IMR-90 (cell line): ENCODE results near the gene PTBP1. TPM values are rescaled to one million over a fixed set of nuclear protein-coding genes. Genes with fewer than 3 reads are reported as not detected.
A peak's percentile ranks its signal among the peaks of the same experiment; 100 is the strongest.

Source experiments
- ATAC-seq: fragments of 200-7000 bp; cut with Tn5 transposase; 2 replicates; pipeline ENCODE4 v1.9.1; 2020; ENCODE audit warnings: low read depth, mild to moderate bottlenecking, moderate library complexity
- Bru-seq: library from RNA; stranded (reverse); fragments of 400-500 nt; gene quantifications from one replicate; lab custom pipeline; 2021; lab: Mats Ljungman, UMichigan
- BruChase-seq, 2 experiments: library from RNA; stranded (reverse); fragments of 400-500 nt; gene quantifications; one replicate each; lab custom pipeline; 2021; lab: Mats Ljungman, UMichigan
- BruUV-seq: library from RNA; stranded (reverse); fragments of 400-500 nt; replicated peaks from 2 replicates; lab custom pipeline; 2021; lab: Mats Ljungman, UMichigan
- CTCF ChIA-PET: fragments of 300-600 bp; formaldehyde crosslinking; extraction: SDS; loops from one replicate; lab custom pipeline; 2021; ENCODE audit warnings: antibody characterized with exemption; lab: Yijun Ruan, JAX
- POLR2A ChIA-PET: fragments of 300-600 bp; sonication (Branson Sonifier 250); formaldehyde crosslinking; loops from one replicate; lab custom pipeline; 2022; ENCODE audit warnings: antibody characterized with exemption; ENCODE audit not compliant: unreplicated experiment; lab: Charles Lee
- DNase-seq: peaks from one replicate; pipeline ENCODE4 v3.0.0; 2013
- H2AFZ ChIP-seq: replicated peaks from 2 replicates; pipeline ENCODE3; 2013; ENCODE audit warnings: low read length, mild to moderate bottlenecking; ENCODE audit not compliant: poor library complexity
- H2AK5ac ChIP-seq: 2 replicates; pipeline ENCODE4 v1.6.1; 2013; ENCODE audit warnings: low read depth, low read length, inconsistent platforms
- H2AK9ac ChIP-seq: replicated peaks from 2 replicates; pipeline ENCODE3; 2013; ENCODE audit warnings: mild to moderate bottlenecking, low read depth, low read length, moderate library complexity; ENCODE audit not compliant: poor library complexity
- H2BK120ac ChIP-seq: 2 replicates; pipeline ENCODE4 v1.6.1; 2013; ENCODE audit warnings: low read depth, low read length, inconsistent platforms
- H2BK15ac ChIP-seq: 3 replicates; pipeline ENCODE4 v1.6.1; 2013; ENCODE audit warnings: low read depth, low read length, inconsistent platforms
- H2BK20ac ChIP-seq: 2 replicates; pipeline ENCODE4 v1.6.1; 2013; ENCODE audit warnings: low read depth, mild to moderate bottlenecking, inconsistent platforms, low read length, moderate library complexity
- H2BK5ac ChIP-seq: 2 replicates; pipeline ENCODE4 v1.6.1; 2013; ENCODE audit warnings: mild to moderate bottlenecking, low read depth, low read length, inconsistent platforms; ENCODE audit not compliant: poor library complexity, severe bottlenecking
- H3K14ac ChIP-seq: replicated peaks from 2 replicates; pipeline ENCODE4 v1.6.1; 2013; ENCODE audit warnings: low read depth, low read length, inconsistent platforms
- H3K18ac ChIP-seq: 2 replicates; pipeline ENCODE4 v1.6.1; 2013; ENCODE audit warnings: low read depth, low read length, control low read depth
- H3K23ac ChIP-seq: 2 replicates; pipeline ENCODE4 v1.6.1; 2013; ENCODE audit warnings: low read depth, low read length, inconsistent platforms
- H3K27ac ChIP-seq: 2 replicates; pipeline ENCODE4 v1.5.1; 2013; ENCODE audit warnings: mild to moderate bottlenecking, control low read depth, low read length; ENCODE audit not compliant: insufficient read depth
- H3K27me3 ChIP-seq: 2 replicates; pipeline ENCODE4 v1.6.1; 2013; ENCODE audit warnings: low read length; ENCODE audit not compliant: control insufficient read depth, insufficient read depth
- H3K36me3 ChIP-seq: 2 replicates; pipeline ENCODE4 v1.6.1; 2013; ENCODE audit warnings: low read length, mixed read lengths; ENCODE audit not compliant: control insufficient read depth, insufficient read depth
- H3K4ac ChIP-seq: 2 replicates; pipeline ENCODE4 v1.6.1; 2013; ENCODE audit warnings: low read depth, low read length, inconsistent platforms
- H3K4me1 ChIP-seq: 2 replicates; pipeline ENCODE4 v1.6.1; 2013; ENCODE audit warnings: low read length, mixed read lengths; ENCODE audit not compliant: control insufficient read depth, insufficient read depth
- H3K4me2 ChIP-seq: 2 replicates; pipeline ENCODE4 v1.6.1; 2013; ENCODE audit warnings: low read depth, mild to moderate bottlenecking, control low read depth, low read length, moderate library complexity
- H3K4me3 ChIP-seq: 2 replicates; pipeline ENCODE4 v1.5.1; 2013; ENCODE audit warnings: low read depth, mild to moderate bottlenecking, control low read depth, low read length, moderate library complexity; ENCODE audit not compliant: insufficient read depth
- H3K56ac ChIP-seq: 2 replicates; pipeline ENCODE4 v1.6.1; 2013; ENCODE audit warnings: low read length, inconsistent platforms; ENCODE audit not compliant: insufficient read depth; ENCODE audit errors: extremely low read depth
- H3K79me1 ChIP-seq, 2 experiments: 2 replicates each; pipeline ENCODE4 v1.6.1; 2013; ENCODE audit warnings: low read length in 2 of 2, inconsistent platforms in 1 of 2, low read depth in 1 of 2
- H3K9ac ChIP-seq: 2 replicates; pipeline ENCODE4 v1.6.1; 2013; ENCODE audit warnings: low read depth, low read length, control low read depth
- H3K9me1 ChIP-seq: 2 replicates; pipeline ENCODE4 v1.6.1; 2013; ENCODE audit warnings: low read length, inconsistent platforms; ENCODE audit not compliant: insufficient read depth
- H3K9me3 ChIP-seq: 2 replicates; pipeline ENCODE4 v1.6.1; 2013; ENCODE audit warnings: low read length; ENCODE audit not compliant: control insufficient read depth, insufficient read depth
- H4K20me1 ChIP-seq: 2 replicates; pipeline ENCODE4 v1.6.1; 2013; ENCODE audit warnings: low read length, inconsistent platforms; ENCODE audit not compliant: insufficient read depth
- H4K5ac ChIP-seq: 2 replicates; pipeline ENCODE4 v1.6.1; 2013; ENCODE audit warnings: mild to moderate bottlenecking, low read depth, low read length, control low read depth
- H4K8ac ChIP-seq, 2 experiments: 2 replicates each; pipeline ENCODE4 v1.6.1; 2013; ENCODE audit warnings: low read depth in 2 of 2, low read length in 2 of 2, control low read depth in 1 of 2, inconsistent platforms in 1 of 2
- H4K91ac ChIP-seq: 2 replicates; pipeline ENCODE4 v1.6.1; 2013; ENCODE audit warnings: low read depth, low read length, inconsistent platforms; ENCODE audit not compliant: insufficient read depth
- CTCF ChIP-seq: conservative IDR thresholded peaks from 2 replicates; pipeline ENCODE4 v1.5.1; 2012; ENCODE audit warnings: mild to moderate bottlenecking, low read depth, low read length, improper control_type of control experiment
- ELK1 ChIP-seq: fragments of 150-350 bp; IDR thresholded peaks from 2 replicates; pipeline ENCODE4 v1.6.1; 2016; ENCODE audit warnings: low read depth, mild to moderate bottlenecking, low read length, moderate library complexity, borderline replicate concordance
- FOS ChIP-seq: fragments of 150-350 bp; IDR thresholded peaks from 2 replicates; pipeline ENCODE4 v1.6.1; 2016; ENCODE audit warnings: low read depth, low read length
- MXI1 ChIP-seq: IDR thresholded peaks from 2 replicates; pipeline ENCODE4 v1.6.1; 2012; ENCODE audit warnings: low read depth, mild to moderate bottlenecking, low read length, moderate library complexity, borderline replicate concordance
- NFE2L2 ChIP-seq: fragments of 150-350 bp; IDR thresholded peaks from 2 replicates; pipeline ENCODE4 v1.6.1; 2016; ENCODE audit warnings: low read depth, mild to moderate bottlenecking, low read length
- POLR2A ChIP-seq: IDR thresholded peaks from 2 replicates; pipeline ENCODE4 v1.6.1; 2012; ENCODE audit warnings: mild to moderate bottlenecking, low read depth, low read length
- RCOR1 ChIP-seq: IDR thresholded peaks from 2 replicates; pipeline ENCODE4 v1.6.1; 2012; ENCODE audit warnings: mild to moderate bottlenecking, low read length, improper control_type of control experiment; ENCODE audit not compliant: insufficient replicate concordance
- RFX5 ChIP-seq: IDR thresholded peaks from 2 replicates; pipeline ENCODE4 v1.8.0; 2012; ENCODE audit warnings: low read depth, mild to moderate bottlenecking, low read length, moderate library complexity
- SMC3 ChIP-seq: fragments of 150-350 bp; IDR thresholded peaks from 2 replicates; pipeline ENCODE4 v1.6.1; 2016; ENCODE audit warnings: low read depth, mild to moderate bottlenecking, antibody characterized with exemption, low read length, moderate library complexity
- WGBS, 2 experiments: methylation state at CpG; one replicate each; pipeline versions ENCODE4 v1.1.5 to v1.1.7; 2013; ENCODE audit warnings: missing lambda C conversion rate in 2 of 2; ENCODE audit not compliant: insufficient read length in 1 of 2; ENCODE audit errors: extremely low coverage in 2 of 2; 5-methylcytosine and 5-hydroxymethylcytosine counted together
- dilution Hi-C: fragments of 300-500 bp; cut with HindIII; formaldehyde crosslinking; loops from one replicate; pipeline ENCODE4 v1.14.3; 2018; ENCODE audit warnings: low sequenced_read_pairs; ENCODE audit not compliant: unreplicated experiment
- in situ Hi-C: fragments of 300-500 bp; cut with MboI; formaldehyde crosslinking; loops from 3 replicates; pipeline ENCODE4 v1.14.3; 2019; ENCODE audit warnings: low sequenced_read_pairs, inconsistent platforms, mixed read lengths
- intact Hi-C: fragments of 100-400 bp; cut with micrococcal nuclease; formaldehyde crosslinking; loops from 2 replicates; pipeline ENCODE4 v1.10.0; 2022
- long read RNA-seq: library from polyadenylated mRNA; unstranded; transcript quantifications from one replicate; pipeline ENCODE4 v2.0.0, GENCODE V29; 2021; ENCODE audit not compliant: unreplicated experiment
- polyA plus RNA-seq, 3 experiments: library from polyadenylated mRNA; depleted of rRNA; stranded (reverse); fragments of >200 nt; gene quantifications; 2 replicates each; pipeline ENCODE4 v1.2.3, GENCODE V29; 2012; ENCODE audit warnings: low replicate concordance in 1 of 3
- total RNA-seq: library from RNA; depleted of rRNA; stranded (reverse); fragments of >200 nt; gene quantifications from 2 replicates; pipeline ENCODE4 v1.2.3, GENCODE V29; 2012; rRNA removed
- TF ChIP-seq, protein P1 (sequence below): fragments of 150-350 bp; IDR thresholded peaks from 2 replicates; pipeline ENCODE4 v1.6.1; 2017; ENCODE audit warnings: mild to moderate bottlenecking, antibody characterized with exemption, low read length, low read depth

Gene PTBP1
- total RNA-seq (95.5 and 146 TPM in 2 replicates), polyA plus RNA-seq (2012; rRNA removed) (269 and 483 TPM in 2 replicates), Bru-seq, nascent RNA (percentile 93 among the genes with signal in this experiment), BruChase-seq, experiment 1, labeled RNA remaining after a 6-hour chase (percentile 98 among the genes with signal in this experiment), BruChase-seq, experiment 2, labeled RNA remaining after a 2-hour chase (percentile 95 among the genes with signal in this experiment)
- 96.3 and 257 TPM in 2 replicates for polyA plus RNA-seq (2012; cell fraction: cytosol; rRNA removed)
- 324 and 629 TPM in 2 replicates for polyA plus RNA-seq (2012; cell fraction: nucleus; rRNA removed; ENCODE audit: low replicate concordance)
- long read RNA-seq, transcript PTBP1-203 (15 exons, 3,598 nt): major isoform, 33 of 192 reads
- long read RNA-seq, transcript PTBP1-201 (14 exons, 3,155 nt): minor isoform, 7 of 192 reads
- long read RNA-seq, partial matches to known transcripts: 133 of 192 reads
- long read RNA-seq, other reads (novel, unspliced or antisense): 16 of 192 reads

DNA sequence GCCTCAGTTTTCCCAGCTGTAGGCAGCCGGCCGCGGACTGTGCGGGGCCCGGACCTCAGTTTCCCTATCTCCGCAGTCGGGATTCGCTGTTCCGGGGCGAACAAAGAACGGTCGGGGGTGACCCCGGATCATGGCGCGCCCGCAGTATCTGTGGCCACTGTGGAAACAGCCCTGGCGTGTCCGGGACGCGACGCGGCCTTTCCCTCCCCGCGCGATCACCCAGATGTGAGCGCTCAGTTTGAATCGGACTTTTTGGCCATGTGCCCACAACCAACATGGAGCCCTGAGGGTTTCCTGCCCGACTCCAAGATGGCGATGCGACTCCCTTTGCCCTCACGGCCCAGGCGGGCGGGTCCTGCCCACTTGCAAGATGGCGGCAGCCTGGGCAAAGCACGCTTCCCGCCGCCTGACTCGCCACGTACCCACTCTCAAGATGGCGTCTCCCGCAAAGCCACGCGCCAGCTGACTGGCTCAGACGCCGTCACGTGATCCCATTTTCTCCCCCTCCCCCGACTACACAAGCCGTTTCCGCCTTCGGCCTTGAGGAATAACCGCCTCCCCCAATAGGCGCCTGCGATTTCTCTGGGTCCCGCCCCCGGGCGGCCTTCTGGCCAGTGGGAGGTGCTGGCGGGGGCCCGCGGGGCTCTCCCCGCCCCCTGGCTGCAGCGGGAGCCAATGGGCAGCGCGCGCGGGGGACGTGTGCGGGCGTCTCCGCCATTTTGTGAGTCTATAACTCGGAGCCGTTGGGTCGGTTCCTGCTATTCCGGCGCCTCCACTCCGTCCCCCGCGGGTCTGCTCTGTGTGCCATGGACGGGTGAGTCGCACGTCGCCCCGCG, at the start of gene PTBP1:
Gene PTBP1, plus strand, starts transcription at position 761 of the 836 bp plus-strand sequence. Its CDS starts 46 bp downstream, at position 807.
- Histone ChIP-seq H3K4me1 (peaks cover 24% of the 10 kb centered on the region), H4K5ac (peak within 1 kb of the TSS; percentile 83), H2BK15ac (no peak within 1 kb of the TSS), H3K23ac (peak within 1 kb of the TSS; percentile 70; the same call in 1 of the 2 replicates), H3K4ac (peak within 1 kb of the TSS; percentile 91), H2BK120ac (peak within 1 kb of the TSS; percentile 64; the same call in 1 of the 2 replicates), H3K9ac (peak within 1 kb of the TSS; percentile 98), H3K27me3 (no peaks in the 10 kb centered on the region), H3K14ac (peak within 1 kb of the TSS; percentile 90), H2AK5ac (peak within 1 kb of the TSS; percentile 86), H2BK20ac (no peak within 1 kb of the TSS), H3K79me1 (peaks cover 0 to 6% of the 10 kb centered on the region in 2 experiments; a peak in 1 of 4 replicates), H3K4me3 (peak within 1 kb of the TSS; percentile 94), H4K8ac (peak within 1 kb of the TSS; percentile 13 to 98), H3K18ac (peak within 1 kb of the TSS; percentile 43; the same call in 1 of the 2 replicates), H2AFZ (peak within 1 kb of the TSS; percentile 99), H3K27ac (peak within 1 kb of the TSS; percentile 93), H3K56ac (peak within 1 kb of the TSS; percentile 90), H3K9me1 (peaks cover 9% of the 10 kb centered on the region; the same call in 1 of the 2 replicates), H3K4me2 (peak within 1 kb of the TSS; percentile 96), H3K9me3 (no peaks in the 10 kb centered on the region), H2BK5ac (peak within 1 kb of the TSS; percentile 89), H4K20me1 (peaks cover 41% of the 10 kb centered on the region), H2AK9ac (peak within 1 kb of the TSS; percentile 92), H4K91ac (peak within 1 kb of the TSS; percentile 74), H3K36me3 (peaks cover 27% of the 10 kb centered on the region)
- DNase-seq (peak; percentile 100), ATAC-seq (peak; percentile 90)
- no TSS peak for BruUV-seq
- CTCF ChIA-PET: no interaction called here
- POLR2A ChIA-PET: no interaction called here
- WGBS, 2 experiments: 1% methylated on average over 38 of the region's 83 CpGs; no CpG with 5 or more reads in 1 of the 2 experiments
- intact Hi-C loops: loop anchor here (2.0 kb wide), 1 partner anchor 14 kb away; no protein-coding TSS in a partner anchor
- dilution Hi-C loops: no loop called here
- in situ Hi-C loops: no loop called here
- TF ChIP-seq CTCF: no peak
- TF ChIP-seq FOS: peak; percentile 55; the same call in 1 of the 2 replicates
- TF ChIP-seq SMC3: peak; percentile 12; the same call in 1 of the 2 replicates
- TF ChIP-seq NFE2L2: peak; percentile 14; the same call in 1 of the 2 replicates
- TF ChIP-seq RCOR1: no peak
- TF ChIP-seq POLR2A: peak; percentile 97
- no peak for TF ChIP-seq RFX5
- TF ChIP-seq ELK1: no peak
- TF ChIP-seq, protein P1, sequence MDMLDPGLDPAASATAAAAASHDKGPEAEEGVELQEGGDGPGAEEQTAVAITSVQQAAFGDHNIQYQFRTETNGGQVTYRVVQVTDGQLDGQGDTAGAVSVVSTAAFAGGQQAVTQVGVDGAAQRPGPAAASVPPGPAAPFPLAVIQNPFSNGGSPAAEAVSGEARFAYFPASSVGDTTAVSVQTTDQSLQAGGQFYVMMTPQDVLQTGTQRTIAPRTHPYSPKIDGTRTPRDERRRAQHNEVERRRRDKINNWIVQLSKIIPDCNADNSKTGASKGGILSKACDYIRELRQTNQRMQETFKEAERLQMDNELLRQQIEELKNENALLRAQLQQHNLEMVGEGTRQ: peak; percentile 99
- peak; percentile 91 for TF ChIP-seq MXI1
